Left kidney (tissue), 2 donors: Measurements from ENCODE around the gene GFAP. TPM values are rescaled to one million over a fixed set of nuclear protein-coding genes. Genes with fewer than 3 reads are reported as not detected.

Experiments used
- DNase-seq: peaks from one replicate; pipeline ENCODE4 v3.0.0-alpha.2; 2013
- polyA plus RNA-seq: library from polyadenylated mRNA; unstranded; fragments of 120-200 nt; gene quantifications from one replicate; pipeline ENCODE4 v1.2.1, GENCODE V29; 2013; ENCODE audit not compliant: insufficient read length

The GFAP gene
- polyA plus RNA-seq, 1 donor = 0.58 TPM

DNA sequence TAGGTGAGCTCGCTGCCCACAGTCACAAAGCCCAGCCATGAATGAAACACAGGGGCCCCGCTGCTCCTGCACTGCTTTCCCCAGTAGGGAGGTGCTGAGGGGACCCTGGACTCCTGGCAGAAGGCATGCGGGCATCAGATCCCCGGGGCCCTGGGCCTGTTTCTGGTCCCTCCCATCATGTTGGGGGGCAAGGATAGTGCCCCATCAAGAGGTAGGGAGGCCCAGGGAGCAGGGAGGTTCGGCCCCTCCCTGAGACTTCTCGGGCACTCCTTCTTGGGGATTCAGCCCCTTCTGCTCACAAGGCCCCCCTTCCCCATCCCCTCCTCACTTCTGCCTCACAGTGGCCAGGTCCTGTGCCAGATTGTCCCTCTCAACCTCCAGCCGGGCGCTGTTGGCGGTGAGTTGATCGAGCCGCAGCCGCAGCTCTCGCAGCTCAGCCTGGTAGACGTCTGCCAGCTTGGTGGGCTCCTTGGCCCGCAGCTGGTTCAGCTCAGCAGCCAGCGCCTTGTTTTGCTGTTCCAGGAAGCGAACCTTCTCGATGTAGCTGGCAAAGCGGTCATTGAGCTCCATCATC is 515 bp downstream of the GFAP start:
- no peak for DNase-seq

DNA sequence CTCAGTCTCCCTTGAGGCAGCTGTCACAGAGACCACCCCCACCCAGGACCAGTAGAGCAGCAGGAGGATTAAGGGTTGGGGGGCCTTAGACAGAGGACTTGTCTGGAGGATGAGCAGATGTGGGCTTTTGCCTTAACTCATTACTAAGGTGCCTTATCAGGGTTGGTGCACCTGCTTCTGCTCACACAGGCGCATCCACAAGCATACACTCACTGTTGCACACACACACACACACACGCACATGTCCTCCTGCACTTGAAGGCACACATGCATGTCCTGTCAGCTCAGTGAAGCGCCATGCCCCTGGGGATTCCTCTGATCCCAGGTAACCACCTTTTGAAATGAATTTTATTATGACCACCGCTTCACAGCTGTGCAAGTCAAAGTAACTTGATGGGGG is 1.2 kb downstream of the GFAP start:
- DNase-seq = no peak

DNA sequence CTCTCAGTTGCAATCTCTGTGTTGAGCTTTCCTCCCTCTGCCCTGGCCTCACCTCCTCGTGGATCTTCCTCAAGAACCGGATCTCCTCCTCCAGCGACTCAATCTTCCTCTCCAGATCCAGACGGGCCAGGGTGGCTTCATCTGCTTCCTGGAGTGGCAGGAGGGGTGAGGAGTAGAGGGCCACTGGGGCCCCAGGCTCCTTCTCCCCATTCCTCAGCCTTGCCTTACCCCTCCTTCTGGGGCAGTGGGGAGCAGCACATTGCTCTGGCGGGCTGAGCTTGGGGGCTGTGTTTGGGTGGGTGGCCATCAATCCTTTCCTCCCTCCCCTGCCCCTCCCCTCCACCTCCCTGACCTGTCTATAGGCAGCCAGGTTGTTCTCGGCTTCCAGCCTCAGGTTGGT is 1.6 kb downstream of the GFAP start:
- DNase-seq = no peak

DNA sequence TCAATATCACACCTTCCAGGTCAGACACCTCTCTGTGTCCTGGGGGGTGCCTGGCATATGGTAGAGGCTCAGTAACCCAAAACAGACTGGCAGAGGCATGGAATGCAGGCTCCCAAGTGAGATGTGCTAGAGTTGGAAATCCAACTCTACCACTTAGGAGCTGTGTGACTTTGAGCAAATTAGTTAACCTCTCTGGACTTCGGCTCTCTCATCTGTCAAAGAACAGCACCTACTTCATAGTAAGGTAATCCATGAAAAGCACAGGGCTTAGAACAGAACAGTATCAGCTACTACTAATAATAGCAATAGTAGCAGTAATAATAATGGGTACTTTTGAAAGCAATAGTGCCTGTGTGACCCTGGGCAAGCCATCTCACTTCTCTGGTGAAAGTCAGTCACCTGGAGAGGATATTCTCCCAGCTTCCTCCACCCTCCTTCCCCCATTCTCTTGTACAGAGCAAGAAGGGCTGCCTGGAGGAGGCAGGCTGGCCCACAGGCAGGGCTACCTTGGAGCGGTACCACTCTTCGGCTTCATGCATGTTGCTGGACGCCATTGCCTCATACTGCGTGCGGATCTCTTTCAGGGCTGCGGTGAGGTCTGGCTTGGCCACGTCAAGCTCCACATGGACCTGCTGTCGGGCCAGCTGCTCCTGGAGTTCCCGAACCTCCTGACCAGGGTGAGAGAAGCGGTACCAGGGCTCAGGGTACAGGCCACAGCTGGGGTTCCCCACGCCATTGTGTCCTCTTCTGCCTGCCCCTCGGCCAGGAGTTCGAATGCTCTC is 2.3 kb downstream of the GFAP start:
- no peak for DNase-seq

DNA sequence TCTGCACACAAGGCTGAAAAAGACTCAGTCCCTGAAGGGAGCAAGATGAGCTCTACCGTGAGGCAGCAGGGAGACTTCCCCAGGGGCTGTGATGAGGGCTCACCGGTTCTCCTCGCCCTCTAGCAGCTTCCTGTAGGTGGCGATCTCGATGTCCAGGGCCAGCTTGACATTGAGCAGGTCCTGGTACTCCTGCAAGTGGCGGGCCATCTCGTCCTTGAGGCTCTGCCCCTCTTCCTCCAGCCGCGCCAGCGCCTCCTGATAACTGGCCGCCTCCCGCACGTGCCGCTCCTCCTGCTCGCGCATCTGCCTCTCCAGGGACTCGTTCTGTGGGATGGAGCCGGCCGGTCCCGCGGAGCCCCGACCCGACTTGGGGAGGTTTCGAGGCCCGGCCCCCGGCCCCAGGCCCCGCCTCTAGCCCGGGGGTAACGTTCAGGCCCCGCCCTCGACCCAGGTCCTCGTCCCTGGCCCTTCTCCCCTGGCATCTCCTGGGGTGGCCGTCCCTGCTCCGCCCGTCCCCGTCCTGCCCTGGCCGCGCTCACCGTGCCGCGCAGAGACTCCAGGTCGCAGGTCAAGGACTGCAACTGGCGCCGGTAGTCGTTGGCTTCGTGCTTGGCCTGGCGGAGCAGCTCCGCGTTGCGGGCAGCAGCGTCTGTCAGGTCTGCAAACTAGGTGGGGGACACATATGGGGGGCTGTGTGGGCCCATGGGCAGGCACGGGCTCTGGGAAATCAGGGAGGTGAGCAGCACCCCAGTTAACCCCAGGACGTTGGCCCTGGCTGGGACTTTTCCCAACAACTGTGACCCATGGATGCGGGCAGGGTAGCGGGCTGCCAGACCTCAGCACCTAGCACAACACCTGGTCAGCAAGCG is 3.9 kb downstream of the GFAP start:
- peak; percentile 41 for DNase-seq

DNA sequence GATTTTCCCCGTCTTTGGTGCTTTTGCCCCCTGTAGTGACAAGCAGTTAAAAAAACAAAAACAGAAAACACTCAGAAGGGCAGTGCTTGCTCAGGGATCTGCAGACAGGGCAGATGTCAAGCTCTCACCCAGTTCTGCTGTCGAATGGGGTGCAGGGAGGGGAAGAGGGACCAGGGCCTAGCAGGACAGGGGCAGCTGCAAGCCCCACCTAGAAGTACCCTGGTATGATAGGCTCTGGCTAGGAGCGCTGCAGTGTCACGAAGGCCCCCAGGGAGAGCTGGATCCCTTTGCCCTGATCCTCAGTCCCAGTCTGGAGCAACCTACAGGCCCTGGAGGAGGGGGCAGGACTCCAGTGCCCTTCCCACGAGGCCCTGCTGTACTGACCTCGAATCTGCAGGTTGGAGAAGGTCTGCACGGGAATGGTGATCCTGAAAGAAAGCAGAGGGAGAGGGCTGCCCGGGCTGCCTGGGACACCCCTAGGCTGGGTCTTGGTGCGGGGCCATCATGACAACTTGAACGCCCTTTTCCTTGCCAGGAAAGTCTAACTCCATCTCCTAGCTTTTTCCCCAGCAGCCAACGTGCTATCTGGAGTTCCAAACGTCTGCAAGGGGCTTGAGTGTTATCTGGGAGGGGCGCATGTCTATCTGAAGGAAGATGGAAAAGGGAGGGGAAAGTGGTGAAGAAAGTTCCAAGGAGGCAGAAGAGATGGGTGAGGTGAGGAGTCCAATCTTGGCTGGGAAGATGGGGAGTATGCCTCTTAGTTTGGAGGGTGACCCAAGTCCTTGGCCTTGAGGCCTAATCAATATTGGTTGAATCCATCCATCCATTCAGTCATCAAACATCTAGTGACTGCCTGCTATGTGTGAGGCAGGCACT is 4.8 kb downstream of the GFAP start:
- no peak for DNase-seq

DNA sequence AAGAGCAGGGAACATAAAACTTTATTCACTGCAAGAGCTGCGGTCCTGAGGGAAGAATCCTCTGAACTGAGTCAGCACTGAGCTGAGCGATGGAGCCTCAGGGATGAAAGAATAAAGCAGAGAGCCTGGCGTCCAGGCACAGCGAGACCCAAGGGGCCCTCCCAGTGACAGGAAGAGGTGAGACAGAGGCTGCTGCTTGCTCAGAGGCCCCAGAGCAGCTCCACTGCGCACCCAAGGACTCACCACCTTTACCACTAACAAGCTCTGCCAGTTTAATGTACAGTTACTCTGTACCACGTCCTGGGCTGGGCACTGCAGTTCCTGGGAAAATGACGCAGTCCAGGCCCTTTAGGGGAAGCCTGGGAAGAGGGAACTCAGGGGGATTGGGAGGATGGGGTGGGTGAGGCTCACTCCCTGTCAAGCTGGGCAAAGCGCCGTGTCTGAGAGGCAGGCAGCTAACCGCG is 5.6 kb downstream of the GFAP start:
- no peak for DNase-seq

DNA sequence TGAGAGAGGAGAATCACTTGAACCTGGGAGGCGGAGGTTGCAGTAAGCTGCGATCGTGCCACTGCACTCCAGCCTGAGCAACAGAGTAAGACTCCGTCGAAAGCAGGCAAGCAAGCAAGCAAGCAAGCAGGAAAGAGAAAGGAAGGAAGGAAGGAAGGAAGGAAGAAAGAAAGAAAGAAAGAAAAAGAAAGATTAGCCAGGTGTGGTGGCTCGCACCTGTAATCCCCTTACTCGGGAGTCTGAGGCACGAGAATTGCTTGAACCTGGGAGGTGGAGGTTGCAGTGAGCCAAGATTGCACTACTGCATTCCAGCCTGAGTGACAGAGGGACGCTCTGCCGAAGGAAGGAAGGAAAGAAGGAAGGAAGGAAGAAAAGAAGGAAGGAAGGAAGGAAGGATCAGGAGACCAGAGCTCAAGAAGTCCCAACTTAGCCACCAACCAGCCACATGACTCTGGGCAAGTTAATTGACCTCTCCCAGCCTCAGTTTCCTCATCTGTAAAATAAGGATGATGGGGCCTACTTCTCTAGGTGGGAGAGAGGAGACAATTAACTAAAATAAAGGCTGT is 6.5 kb downstream of the GFAP start:
- DNase-seq = no peak

DNA sequence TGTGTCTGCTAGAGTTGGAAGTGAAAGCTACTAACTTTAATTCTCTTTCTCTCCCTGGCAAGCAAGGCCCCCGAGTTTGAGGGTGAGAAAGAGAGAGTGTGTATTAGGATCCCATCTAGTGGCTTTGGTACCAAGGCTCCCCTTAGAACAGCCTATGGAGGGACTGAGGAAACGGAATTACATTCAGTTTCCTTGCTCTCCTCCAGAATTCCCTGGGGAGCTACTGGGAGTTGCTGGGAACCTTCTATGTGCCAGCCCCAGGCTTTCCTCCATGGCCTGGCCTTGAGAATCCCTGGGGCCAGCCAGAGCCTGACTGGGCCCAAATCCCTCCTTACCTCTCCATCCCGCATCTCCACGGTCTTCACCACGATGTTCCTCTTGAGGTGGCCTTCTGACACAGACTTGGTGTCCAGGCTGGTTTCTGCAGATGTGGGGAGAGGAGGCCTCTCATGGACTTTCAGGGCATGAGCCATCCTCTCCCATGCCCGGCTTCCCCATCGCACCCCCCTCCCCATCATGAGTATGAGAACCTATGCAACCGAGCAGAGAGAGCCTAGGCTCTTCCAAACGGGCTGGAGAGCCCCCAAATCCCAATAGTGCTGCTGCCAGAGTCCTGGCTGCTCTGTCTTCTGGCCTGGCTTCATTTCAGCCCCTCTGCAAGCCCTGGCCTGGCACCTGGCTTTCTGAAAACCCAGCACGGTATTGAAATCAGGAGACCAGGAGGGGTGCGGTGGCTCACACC is 7.4 kb downstream of the GFAP start:
- no peak for DNase-seq

DNA sequence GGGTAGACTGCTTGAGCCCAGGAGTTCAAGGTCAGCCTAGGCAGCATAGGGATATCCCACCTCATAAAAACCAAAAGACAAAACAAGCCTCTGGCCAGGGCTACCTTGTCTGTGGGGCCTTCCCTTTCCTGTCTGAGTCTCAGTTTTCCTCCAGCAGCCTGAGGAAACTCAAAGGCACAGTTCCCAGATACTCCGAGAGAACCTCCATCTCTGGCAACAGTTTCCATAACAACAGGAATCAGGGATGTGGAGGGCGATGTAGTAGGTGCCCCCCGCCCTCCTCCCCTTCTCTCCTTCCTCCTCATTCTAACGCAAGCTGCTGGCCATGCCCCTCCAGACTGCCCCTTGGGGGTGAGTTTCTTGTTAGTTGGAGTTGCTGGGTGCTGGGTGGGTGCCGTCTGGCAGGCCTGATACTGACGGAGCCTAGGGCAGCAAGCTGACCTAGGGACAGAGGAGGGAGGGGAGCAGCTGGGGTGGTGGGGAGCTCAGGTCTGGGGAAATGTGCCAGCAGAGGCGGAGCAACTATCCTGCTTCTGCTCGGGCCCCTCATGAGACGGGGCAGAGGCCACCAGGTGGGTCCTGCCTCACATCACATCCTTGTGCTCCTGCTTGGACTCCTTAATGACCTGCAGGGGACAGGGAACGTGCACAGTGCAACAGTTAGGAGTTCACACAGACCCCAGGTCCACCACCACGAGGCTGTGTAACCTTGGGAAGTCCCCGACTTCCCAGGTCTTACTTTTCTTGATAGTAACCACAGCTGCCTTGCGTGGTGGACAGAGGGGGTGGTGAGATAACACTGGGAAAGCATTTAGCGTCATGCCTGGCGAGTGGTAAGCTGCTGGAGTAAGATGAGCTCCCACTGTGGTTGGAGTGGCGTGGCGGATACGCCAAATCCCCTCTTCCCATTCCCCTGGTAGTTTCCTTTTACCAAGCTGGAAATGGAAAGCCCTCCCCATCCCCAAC is 8.3 kb downstream of the GFAP start:
- DNase-seq = no peak

DNA sequence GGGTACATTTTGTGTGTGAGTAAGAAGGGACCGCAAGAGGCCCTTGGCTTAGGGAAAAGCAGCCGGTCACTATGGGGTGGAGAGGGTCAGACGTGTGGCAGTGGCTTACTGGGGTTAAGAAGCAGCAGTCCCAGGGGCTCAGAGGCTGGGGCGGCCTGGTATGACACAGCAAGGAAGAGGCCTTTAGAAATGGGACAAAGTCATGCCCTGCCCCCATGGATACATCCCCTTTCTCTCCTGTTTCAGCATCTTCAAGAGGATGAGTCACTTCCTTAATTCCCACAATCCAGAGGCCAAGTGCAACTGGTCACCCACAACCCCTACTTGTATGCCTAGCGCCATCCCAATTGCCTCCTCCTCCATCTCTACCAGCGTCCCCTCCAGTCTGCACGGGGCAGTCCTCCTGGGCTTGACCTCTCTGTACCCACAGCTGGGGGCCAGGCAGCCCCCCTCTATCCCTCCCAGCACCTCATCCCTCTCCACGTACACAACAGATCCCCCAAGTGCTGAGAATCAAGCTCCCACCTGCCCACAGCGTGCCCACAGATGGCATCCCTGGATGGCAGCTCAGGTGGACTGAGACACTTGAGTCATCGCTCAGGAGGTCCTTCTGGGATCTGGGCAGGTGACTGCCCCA is 9.2 kb downstream of the GFAP start:
- DNase-seq = no peak

DNA sequence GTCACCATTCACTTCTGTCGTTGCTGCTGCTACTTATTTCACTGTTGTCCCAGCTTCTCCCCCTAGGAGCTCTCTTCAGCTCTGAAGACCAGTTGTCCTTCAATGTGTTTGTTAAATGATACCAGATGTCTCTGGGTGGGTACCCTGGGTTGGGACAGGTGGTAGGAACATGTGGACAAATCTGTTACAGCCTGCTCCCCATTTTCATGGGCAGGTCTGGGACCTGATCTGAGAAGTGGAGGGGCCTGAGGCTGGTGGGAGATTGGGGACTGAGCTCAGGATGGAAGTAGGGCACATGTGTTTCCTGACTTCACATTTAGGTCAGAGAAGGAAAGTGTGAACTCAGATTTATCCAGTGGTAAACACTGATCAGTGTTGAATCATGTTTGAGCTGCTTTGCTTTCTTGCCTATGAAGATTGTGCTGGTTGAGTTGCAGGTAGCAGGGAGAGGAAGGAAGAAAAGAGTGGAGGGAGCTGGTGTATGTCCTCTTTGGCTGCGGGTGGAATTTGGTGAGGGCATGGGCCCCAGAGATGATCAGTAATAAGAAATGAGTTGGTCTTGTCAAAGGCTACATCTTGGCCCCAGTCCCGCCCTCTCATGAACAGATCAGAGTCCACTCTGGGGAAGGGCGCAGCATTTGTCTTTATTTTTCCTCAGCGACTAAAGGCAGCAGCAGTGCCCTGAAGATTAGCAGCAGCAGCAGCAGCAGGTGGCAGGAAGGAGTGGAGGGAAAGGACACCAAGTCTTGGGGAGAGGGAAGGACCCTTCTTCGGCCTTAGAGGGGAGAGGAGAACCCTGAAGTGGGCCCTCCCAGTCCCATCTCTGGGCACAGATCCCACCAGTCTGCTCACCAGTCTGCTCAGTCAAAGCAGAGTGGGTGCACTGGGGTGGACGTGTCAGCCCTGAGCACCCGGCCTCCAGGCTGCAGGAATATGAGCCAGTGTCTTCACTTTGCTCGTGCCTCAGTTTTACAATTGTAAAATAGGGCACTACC is 10.0 kb downstream of the GFAP start:
- DNase-seq = no peak

DNA sequence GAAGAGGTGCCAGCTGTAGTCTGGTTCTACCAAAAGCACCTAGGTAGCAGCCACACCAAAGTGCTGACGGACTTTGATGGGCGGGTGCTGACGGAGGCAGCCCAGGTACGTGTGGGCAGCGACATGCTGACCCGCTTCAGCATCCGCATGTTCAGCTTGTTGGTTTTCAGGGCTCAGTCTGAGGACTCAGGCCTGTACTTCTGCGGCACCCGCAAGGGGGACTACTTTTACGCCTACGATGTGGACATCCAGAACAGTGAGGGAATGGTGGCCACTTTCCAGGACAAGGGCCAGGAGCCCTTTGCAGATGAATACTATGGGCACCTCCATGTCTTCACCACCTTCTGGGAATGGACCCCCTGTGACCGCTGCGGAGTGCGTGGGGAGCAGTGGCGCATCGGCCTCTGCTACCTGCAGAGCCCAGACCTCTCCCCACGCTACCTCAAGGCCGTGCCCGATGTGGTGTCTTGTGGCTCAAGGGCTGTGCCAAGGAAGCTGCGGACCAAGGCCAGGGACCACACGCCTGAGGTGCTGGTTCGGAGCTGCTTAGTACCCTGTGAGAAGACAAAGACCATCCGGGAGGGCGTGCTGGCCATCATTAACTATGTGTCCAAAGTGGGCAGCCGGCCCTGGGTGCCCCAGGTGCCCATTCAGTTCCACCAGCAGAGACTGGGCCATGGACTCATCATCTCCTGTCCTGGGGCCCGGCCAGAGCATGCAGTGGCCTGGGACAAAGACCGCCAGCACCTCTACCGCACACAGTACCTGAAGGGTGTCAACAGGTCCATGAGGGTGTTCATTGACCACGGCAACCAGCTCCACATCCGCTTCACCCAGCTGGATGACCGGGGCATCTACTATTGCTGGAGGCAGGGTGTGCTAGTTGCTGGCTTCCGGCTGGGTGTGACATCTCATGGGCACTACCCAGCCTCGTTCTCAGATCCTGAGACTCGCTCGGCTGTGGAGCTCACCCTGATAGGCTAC is 11.0 kb downstream of the GFAP start:
- DNase-seq = no peak

DNA sequence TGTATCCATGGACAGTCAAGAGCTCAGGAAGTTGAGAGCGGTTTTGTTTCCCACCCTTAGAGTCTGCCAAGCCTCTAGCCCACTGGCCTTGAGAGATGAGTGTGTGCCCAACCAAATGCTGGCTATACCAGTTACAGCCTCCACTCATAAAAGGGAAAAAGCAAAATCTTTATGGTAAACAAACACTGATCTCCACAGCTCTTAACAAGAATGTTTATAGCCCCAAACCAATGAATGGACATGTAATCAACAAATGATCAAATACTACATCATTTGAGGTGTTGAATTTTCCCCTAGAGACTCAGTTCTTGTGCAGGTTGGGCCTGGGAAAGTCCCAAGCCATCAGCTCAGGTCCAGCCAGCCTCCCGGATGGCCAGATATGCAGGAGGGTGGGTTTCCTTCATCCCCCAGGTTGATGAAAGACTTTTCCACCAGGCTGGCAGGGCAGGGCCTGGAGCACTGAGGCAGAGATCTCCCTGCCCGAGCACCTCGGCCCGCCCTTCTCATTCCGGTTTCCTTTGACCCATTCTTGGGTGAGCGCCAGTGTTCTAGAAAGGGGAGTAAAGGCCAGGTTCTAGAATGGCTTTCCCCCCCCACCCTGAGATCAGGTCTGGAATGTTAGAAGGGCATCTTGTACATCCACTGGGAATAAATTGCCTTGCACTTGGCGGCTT is 12.2 kb downstream of the GFAP start:
- no peak for DNase-seq

DNA sequence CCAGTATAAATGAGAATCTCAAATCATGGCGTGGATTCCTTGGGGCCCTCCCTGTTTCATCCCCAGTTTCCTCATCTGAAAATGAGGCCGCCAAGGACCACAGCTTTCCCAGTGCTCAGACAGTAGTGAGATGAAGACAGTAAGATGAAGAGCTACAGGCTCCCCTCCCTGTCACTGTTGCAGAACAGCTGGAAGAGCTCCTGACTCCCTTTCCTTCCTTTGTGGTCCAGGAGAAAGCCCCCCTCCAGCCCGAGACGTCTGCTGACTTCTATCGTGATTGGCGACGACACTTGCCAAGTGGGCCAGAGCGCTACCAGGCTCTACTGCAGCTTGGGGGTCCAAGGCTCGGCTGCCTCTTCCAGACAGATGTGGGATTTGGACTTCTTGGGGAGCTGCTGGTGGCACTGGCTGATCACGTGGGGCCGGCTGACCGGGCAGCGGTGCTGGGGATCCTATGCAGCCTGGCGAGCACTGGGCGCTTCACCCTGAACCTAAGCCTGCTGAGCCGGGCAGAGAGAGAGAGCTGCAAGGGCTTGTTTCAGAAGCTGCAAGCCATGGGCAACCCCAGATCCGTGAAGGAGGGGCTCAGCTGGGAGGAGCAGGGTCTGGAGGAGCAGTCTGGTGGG is 13.1 kb downstream of the GFAP start:
- DNase-seq = no peak
